Measurements from ENCODE around the gene DENND1A.

GRCh38 chr9:123716339-123716945 is 213.5 kb downstream of the DENND1A start:
- TF ChIP-seq CTCF (IDR thresholded peaks at IDR 0.05), result no peak
- no peak for TF ChIP-seq POLR2A (IDR thresholded peaks at IDR 0.05)
